GM12875 (cell line): ENCODE measurements around the gene PLEKHM3.

Experiments used
- H3K4me3 ChIP-seq: one replicate; pipeline ENCODE4 v1.5.1; 2011; ENCODE audit warnings: low read depth, low read length, control low read depth
- CTCF ChIP-seq: IDR thresholded peaks from 2 replicates; pipeline ENCODE4 v1.5.1; 2011; ENCODE audit warnings: low read depth, mild to moderate bottlenecking, control low read depth, inconsistent platforms, low read length, moderate library complexity, borderline replicate concordance; ENCODE audit not compliant: insufficient read depth

Gene PLEKHM3

DNA sequence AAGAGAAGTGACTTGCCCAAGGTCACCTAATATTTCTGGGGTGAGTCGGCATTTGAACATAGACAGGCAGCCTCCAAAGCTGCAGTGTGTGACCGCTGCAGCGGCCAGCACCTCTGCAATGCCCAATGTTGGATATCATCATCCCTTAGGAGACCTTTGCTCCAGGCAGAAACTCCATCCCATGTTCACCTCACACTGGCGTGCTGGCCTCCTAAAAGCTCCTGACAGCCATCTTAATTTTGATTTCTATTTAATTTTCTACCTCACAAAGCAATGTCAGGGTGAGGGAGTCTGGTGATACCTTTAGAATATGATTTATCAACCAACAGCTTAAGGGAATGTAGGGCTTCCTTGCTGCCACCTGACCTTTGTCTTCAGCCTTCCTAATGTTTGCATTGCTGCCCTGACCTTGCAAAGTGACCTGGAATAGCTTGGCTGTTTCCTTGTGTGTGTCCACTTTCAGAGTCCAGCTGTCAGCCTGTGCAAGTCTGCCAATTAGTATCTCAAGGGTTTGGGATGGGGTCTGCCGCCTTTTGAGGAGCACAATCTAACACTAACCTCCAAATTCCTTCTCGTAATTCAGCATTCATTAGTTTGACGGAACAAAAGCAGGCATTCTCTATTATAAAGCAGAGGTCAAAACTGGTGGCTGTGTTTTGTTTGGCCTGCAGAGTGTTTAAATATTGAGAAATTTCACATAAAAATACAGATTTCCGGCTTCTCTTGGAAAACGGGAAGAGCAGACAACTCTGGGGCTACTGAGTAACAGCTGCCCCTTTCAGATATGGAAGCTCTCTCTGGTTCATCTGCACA is 127.6 kb downstream of the PLEKHM3 start:
- no peak for TF ChIP-seq CTCF
- no peak overlapping the region for H3K4me3 ChIP-seq

DNA sequence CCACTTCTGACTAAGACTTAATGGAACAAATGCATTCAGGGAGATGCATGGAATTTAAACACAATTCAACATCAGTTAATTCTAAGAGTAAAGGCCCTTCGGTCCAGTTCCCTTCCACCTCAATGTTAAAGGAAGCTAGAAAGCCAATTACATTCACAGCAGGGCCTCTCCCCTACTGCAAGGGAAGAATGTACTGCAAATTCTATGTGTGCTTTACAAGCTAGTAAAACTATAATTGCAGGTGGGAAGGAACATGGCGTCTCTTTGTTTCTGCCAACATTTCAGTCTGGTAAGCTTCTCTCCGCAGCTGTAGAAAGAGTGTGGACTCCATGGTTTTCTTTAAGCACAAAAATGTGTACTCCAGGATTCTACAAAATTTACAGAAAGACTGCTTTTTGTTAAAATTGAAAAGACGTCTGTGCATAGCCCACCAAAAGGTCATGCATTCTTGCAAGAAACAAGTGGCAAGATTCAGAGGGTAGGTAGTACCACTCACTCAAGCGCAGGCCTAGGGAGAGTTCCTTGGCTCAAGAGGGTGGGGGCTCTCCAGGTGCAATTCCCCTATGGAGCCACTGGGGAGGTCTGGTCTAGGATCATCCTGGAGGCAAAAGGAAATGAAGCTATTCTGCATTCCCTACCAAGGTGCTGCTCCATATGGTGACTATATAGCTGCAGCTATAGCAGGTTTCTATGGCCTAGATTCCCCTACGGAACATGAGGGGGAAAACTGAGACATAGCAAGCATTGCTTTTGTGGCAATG is 128.6 kb downstream of the PLEKHM3 start:
- no peak overlapping the region for H3K4me3 ChIP-seq
- no peak for TF ChIP-seq CTCF

DNA sequence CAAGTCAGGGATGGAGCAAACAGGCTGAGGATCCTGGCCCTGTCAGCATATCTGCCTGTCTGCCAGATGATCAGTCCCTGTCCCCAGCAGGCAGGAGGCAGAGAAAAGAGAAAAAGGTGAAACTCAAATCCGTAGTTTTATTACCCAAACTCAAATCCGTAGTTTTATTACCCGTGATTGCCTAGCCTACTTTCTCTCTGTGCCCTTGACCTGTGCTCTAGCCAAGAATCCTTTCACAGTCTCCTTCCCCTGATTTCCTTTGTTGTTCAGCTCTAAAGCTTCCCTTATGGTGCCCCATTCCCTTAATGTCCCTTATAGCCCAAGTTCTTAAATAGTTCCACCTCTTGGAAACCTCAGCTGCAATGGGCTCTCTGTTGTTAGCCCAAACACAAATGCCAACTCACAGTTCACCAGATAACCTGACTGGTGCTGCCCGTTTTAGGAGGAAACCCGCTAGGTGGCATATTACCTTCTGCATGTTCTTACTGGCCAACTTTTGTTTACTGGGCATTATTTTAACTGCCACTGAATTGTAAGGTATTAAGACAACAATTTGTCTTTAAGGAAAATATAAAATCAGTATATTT is 130.0 kb downstream of the PLEKHM3 start:
- no peak overlapping the region for H3K4me3 ChIP-seq
- no peak for TF ChIP-seq CTCF

- H3K4me3 ChIP-seq = no peak overlapping the region
- TF ChIP-seq CTCF = no peak
Observed at GRCh38 chr2:207892716-207893402, 132.5 kb downstream of the PLEKHM3 start.

GRCh38 chr2:207891086-207891844 is 134.1 kb downstream of the PLEKHM3 start:
- H3K4me3 ChIP-seq = no peak overlapping the region
- TF ChIP-seq CTCF = no peak

DNA sequence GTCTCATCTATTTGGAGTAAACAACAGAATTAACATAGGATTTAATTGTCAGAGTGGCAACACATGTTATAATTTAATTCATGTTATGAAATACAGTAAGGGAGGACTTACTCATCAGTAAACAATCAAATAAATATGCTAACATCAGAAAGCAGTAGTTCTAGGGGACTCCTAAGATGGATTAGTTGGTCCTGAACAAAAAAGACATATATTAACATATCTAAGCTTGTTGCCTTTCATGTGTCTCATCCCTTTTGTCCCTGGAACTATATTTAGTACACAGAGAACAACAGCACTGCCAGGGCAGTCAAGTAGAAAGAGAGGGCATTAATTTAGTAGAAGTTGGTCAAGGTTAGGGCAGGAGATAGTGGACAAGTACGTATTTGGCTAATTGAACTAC is 137.8 kb downstream of the PLEKHM3 start:
- no peak for TF ChIP-seq CTCF
- no peak overlapping the region for H3K4me3 ChIP-seq
